Mesendoderm (in vitro differentiated cells): ENCODE data around the gene LAMA2.

Experiments used
- DNase-seq: peaks from one replicate; pipeline ENCODE4 v3.0.0; 2013
- H2AK5ac ChIP-seq: 2 replicates; pipeline ENCODE4 v1.6.1; 2013; ENCODE audit warnings: low read length, inconsistent platforms
- H2BK120ac ChIP-seq: 2 replicates; pipeline ENCODE4 v1.6.1; 2013; ENCODE audit warnings: low read depth, mild to moderate bottlenecking, low read length, moderate library complexity, mixed read lengths
- H2BK15ac ChIP-seq: replicated peaks from 2 replicates; pipeline ENCODE4 v1.6.1; 2013; ENCODE audit warnings: low read depth, mild to moderate bottlenecking, moderate library complexity
- H2BK5ac ChIP-seq: 2 replicates; pipeline ENCODE4 v1.6.1; 2013; ENCODE audit warnings: low read length, inconsistent platforms
- H3K18ac ChIP-seq: 2 replicates; pipeline ENCODE4 v1.6.1; 2013; ENCODE audit warnings: mild to moderate bottlenecking, low read length, mixed read lengths
- H3K23ac ChIP-seq: one replicate; pipeline ENCODE4 v1.6.1; 2013; ENCODE audit warnings: low read length
- H3K27ac ChIP-seq: 2 replicates; pipeline ENCODE4 v1.5.1; 2013; ENCODE audit warnings: low read depth, mild to moderate bottlenecking, inconsistent platforms, low read length, moderate library complexity
- H3K27me3 ChIP-seq: 2 replicates; pipeline ENCODE4 v1.6.1; 2013; ENCODE audit warnings: low read length, control low read depth, mild to moderate bottlenecking, inconsistent platforms; ENCODE audit not compliant: insufficient read depth, poor library complexity
- H3K36me3 ChIP-seq: 2 replicates; pipeline ENCODE4 v1.6.1; 2013; ENCODE audit warnings: low read length, inconsistent platforms; ENCODE audit not compliant: control insufficient read depth, insufficient read depth
- H3K4ac ChIP-seq: one replicate; pipeline ENCODE4 v1.6.1; 2013; ENCODE audit warnings: low read depth, mild to moderate bottlenecking, low read length, moderate library complexity
- H3K4me1 ChIP-seq: 2 replicates; pipeline ENCODE4 v1.6.1; 2013; ENCODE audit warnings: low read depth, low read length, inconsistent platforms; ENCODE audit not compliant: control insufficient read depth
- H3K4me2 ChIP-seq: 2 replicates; pipeline ENCODE4 v1.6.1; 2013; ENCODE audit warnings: low read length
- H3K4me3 ChIP-seq: 2 replicates; pipeline ENCODE4 v1.5.1; 2013; ENCODE audit warnings: mild to moderate bottlenecking, low read length
- H3K56ac ChIP-seq: one replicate; pipeline ENCODE4 v1.6.1; 2013; ENCODE audit warnings: low read length
- H3K79me1 ChIP-seq: 2 replicates; pipeline ENCODE4 v1.6.1; 2013; ENCODE audit warnings: low read length, inconsistent platforms
- H3K79me2 ChIP-seq: 2 replicates; pipeline ENCODE4 v1.6.1; 2013; ENCODE audit warnings: mild to moderate bottlenecking, low read length; ENCODE audit not compliant: control insufficient read depth, insufficient read depth
- H3K9ac ChIP-seq: 2 replicates; pipeline ENCODE4 v1.6.1; 2013; ENCODE audit warnings: low read length, inconsistent platforms
- H4K5ac ChIP-seq: one replicate; pipeline ENCODE4 v1.6.1; 2013; ENCODE audit warnings: low read length
- H4K8ac ChIP-seq: one replicate; pipeline ENCODE4 v1.6.1; 2013; ENCODE audit warnings: low read depth, mild to moderate bottlenecking, control low read depth, low read length, moderate library complexity
- WGBS: extraction: QIAGEN DNeasy Blood & Tissue Kit; methylation state at CpG from one replicate; pipeline ENCODE4 v1.1.7; 2013; ENCODE audit warnings: low lambda C conversion rate, missing lambda C conversion rate; ENCODE audit not compliant: insufficient coverage; ENCODE audit errors: extremely low coverage; 5-methylcytosine and 5-hydroxymethylcytosine counted together

Gene LAMA2

GRCh38 chr6:129434091-129434490 lies 551.2 kb downstream of the LAMA2 start:
- Histone ChIP-seq H3K27me3 (no peaks in the 10 kb centered on the region), H3K4me3 (no peak overlapping the region), H2BK15ac (no peak overlapping the region), H4K8ac (no peak overlapping the region), H3K4me1 (no peaks in the 10 kb centered on the region), H3K36me3 (no peaks in the 10 kb centered on the region), H3K79me2 (no peaks in the 10 kb centered on the region), H3K23ac (no peak overlapping the region), H2BK5ac (no peak overlapping the region), H4K5ac (no peak overlapping the region), H3K18ac (no peak overlapping the region), H3K56ac (no peak overlapping the region), H3K79me1 (no peaks in the 10 kb centered on the region), H2BK120ac (no peak overlapping the region), H3K4me2 (no peak overlapping the region), H2AK5ac (no peak overlapping the region), H3K9ac (no peak overlapping the region), H3K27ac (no peak overlapping the region), H3K4ac (no peak overlapping the region)
- WGBS, result no CpG with 5 or more reads among the region's 3 CpGs
- no peak for DNase-seq

- DNase-seq, result peak; percentile 76
- no peak overlapping the region for H2AK5ac ChIP-seq
- H3K79me2 ChIP-seq, result no peaks in the 10 kb centered on the region
- WGBS, result no CpG with 5 or more reads among the region's 8 CpGs
- H3K79me1 ChIP-seq, result no peaks in the 10 kb centered on the region
- H2BK5ac ChIP-seq, result no peak overlapping the region
- H4K5ac ChIP-seq, result no peak overlapping the region
- no peak overlapping the region for H4K8ac ChIP-seq
- H3K9ac ChIP-seq, result no peak overlapping the region
- H2BK15ac ChIP-seq, result no peak overlapping the region
- H3K4ac ChIP-seq, result no peak overlapping the region
- no peaks in the 10 kb centered on the region for H3K4me1 ChIP-seq
- no peak overlapping the region for H3K23ac ChIP-seq
- H3K27me3 ChIP-seq, result no peaks in the 10 kb centered on the region
- no peak overlapping the region for H3K27ac ChIP-seq
- no peaks in the 10 kb centered on the region for H3K36me3 ChIP-seq
- peak overlapping the region; percentile 60 for H3K18ac ChIP-seq
- H3K4me2 ChIP-seq, result no peak overlapping the region
- H2BK120ac ChIP-seq, result no peak overlapping the region
- H3K4me3 ChIP-seq, result no peak overlapping the region
- H3K56ac ChIP-seq, result no peak overlapping the region
These were observed 557.8 kb downstream of the LAMA2 start for GRCh38 chr6:129440691-129441090.

GRCh38 chr6:129444683-129445082 lies 561.7 kb downstream of the LAMA2 start:
- Histone ChIP-seq H2BK5ac (no peak overlapping the region), H3K4me2 (no peak overlapping the region), H3K4me1 (no peaks in the 10 kb centered on the region), H3K79me2 (no peaks in the 10 kb centered on the region), H3K23ac (no peak overlapping the region), H3K9ac (no peak overlapping the region), H3K27ac (no peak overlapping the region), H3K36me3 (no peaks in the 10 kb centered on the region), H3K18ac (no peak overlapping the region), H3K56ac (no peak overlapping the region), H2BK120ac (no peak overlapping the region), H3K4me3 (no peak overlapping the region), H4K5ac (no peak overlapping the region), H4K8ac (no peak overlapping the region), H2BK15ac (no peak overlapping the region), H3K27me3 (no peaks in the 10 kb centered on the region), H2AK5ac (no peak overlapping the region), H3K4ac (no peak overlapping the region), H3K79me1 (no peaks in the 10 kb centered on the region)
- WGBS, result no CpG with 5 or more reads among the region's 3 CpGs
- no peak for DNase-seq

- no peak overlapping the region for H3K56ac ChIP-seq
- no peaks in the 10 kb centered on the region for H3K27me3 ChIP-seq
- no peak overlapping the region for H3K4me3 ChIP-seq
- H3K4ac ChIP-seq, result no peak overlapping the region
- no peak overlapping the region for H4K5ac ChIP-seq
- WGBS, result no CpG with 5 or more reads among the region's 7 CpGs
- H2AK5ac ChIP-seq, result no peak overlapping the region
- no peaks in the 10 kb centered on the region for H3K79me1 ChIP-seq
- DNase-seq, result peak; percentile 36
- no peak overlapping the region for H2BK120ac ChIP-seq
- H3K18ac ChIP-seq, result no peak overlapping the region
- H4K8ac ChIP-seq, result no peak overlapping the region
- H3K9ac ChIP-seq, result no peak overlapping the region
- no peaks in the 10 kb centered on the region for H3K36me3 ChIP-seq
- H3K4me1 ChIP-seq, result no peaks in the 10 kb centered on the region
- no peak overlapping the region for H3K4me2 ChIP-seq
- no peak overlapping the region for H3K23ac ChIP-seq
- no peak overlapping the region for H2BK5ac ChIP-seq
- H3K79me2 ChIP-seq, result no peaks in the 10 kb centered on the region
- H2BK15ac ChIP-seq, result no peak overlapping the region
- no peak overlapping the region for H3K27ac ChIP-seq
These were observed 563.6 kb downstream of the LAMA2 start for GRCh38 chr6:129446272-129447197.

DNA sequence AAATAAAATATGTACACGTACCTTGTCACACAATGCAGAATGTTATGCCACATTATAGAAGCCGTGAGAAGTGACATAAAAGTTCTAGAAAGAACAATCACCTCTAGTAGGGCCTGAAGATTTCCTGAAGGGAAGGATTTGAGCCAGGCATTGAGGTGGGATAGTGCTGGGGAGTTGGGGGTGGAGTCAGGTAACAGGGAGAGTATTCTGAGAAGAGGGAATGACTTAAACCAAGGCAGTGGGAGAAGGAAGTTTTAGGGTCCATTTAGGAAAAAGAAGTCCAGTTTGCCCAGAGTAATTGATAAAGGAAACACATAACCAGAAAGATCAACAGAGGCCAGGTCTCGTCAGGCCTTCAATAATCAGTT lies 564.2 kb downstream of the LAMA2 start:
- Histone ChIP-seq H3K4me2 (no peak overlapping the region), H3K27me3 (no peaks in the 10 kb centered on the region), H2BK5ac (no peak overlapping the region), H3K18ac (no peak overlapping the region), H3K4ac (no peak overlapping the region), H3K79me2 (no peaks in the 10 kb centered on the region), H3K4me3 (no peak overlapping the region), H2AK5ac (no peak overlapping the region), H4K5ac (no peak overlapping the region), H3K36me3 (no peaks in the 10 kb centered on the region), H3K79me1 (no peaks in the 10 kb centered on the region), H2BK120ac (no peak overlapping the region), H3K9ac (no peak overlapping the region), H3K23ac (no peak overlapping the region), H4K8ac (no peak overlapping the region), H3K56ac (no peak overlapping the region), H3K4me1 (no peaks in the 10 kb centered on the region), H2BK15ac (no peak overlapping the region), H3K27ac (no peak overlapping the region)
- DNase-seq, result no peak
- WGBS, result no CpG with 5 or more reads among the region's 3 CpGs

DNA sequence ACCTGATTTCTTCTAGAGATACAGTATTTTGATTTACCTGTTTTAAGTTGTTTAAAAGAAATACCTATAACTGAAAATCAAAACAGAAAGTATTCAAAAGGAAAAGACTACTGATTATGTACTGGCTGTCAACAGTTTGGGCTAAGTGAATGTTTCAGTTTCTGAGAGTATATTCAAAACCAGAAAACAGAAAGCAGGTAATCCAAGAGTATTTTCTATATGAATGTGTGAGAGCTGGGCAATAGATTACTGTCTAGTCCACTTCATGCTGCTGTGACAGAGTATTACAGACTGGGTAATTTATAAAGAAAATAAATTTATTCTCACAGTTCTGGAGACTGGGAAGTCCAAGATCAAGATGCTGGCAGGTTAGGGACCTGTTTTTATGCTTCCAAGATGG lies 566.0 kb downstream of the LAMA2 start:
- no peak overlapping the region for H3K23ac ChIP-seq
- no peaks in the 10 kb centered on the region for H3K27me3 ChIP-seq
- H3K4me2 ChIP-seq, result no peak overlapping the region
- H3K56ac ChIP-seq, result no peak overlapping the region
- H3K79me2 ChIP-seq, result no peaks in the 10 kb centered on the region
- no peak overlapping the region for H2BK120ac ChIP-seq
- no peak overlapping the region for H3K27ac ChIP-seq
- no peaks in the 10 kb centered on the region for H3K79me1 ChIP-seq
- no peak overlapping the region for H2AK5ac ChIP-seq
- H3K4me1 ChIP-seq, result no peaks in the 10 kb centered on the region
- no peak overlapping the region for H3K18ac ChIP-seq
- H3K4ac ChIP-seq, result no peak overlapping the region
- no peak for DNase-seq
- H4K8ac ChIP-seq, result no peak overlapping the region
- H2BK5ac ChIP-seq, result no peak overlapping the region
- H3K4me3 ChIP-seq, result no peak overlapping the region
- no peaks in the 10 kb centered on the region for H3K36me3 ChIP-seq
- H4K5ac ChIP-seq, result no peak overlapping the region
- H3K9ac ChIP-seq, result no peak overlapping the region
- H2BK15ac ChIP-seq, result no peak overlapping the region
